Measurements from ENCODE around the gene TBC1D2B.

GRCh38 chr15:78007964-78008886 is 69.3 kb downstream of the TBC1D2B start:
- TF ChIP-seq CTCF (IDR thresholded peaks at IDR 0.05; ENCODE audit: poor library complexity): no peak
- TF ChIP-seq EZH2phosphoT487 (IDR thresholded peaks at IDR 0.05; ENCODE audit: low read depth, severe bottlenecking, unreplicated experiment): no peak
